Karpas-422 (cell line): Measurements from ENCODE around the gene DECR2. TPM values are rescaled to one million over a fixed set of nuclear protein-coding genes. Genes with fewer than 3 reads are reported as not detected.
"Not testable (repeated sequence)": the region's sequence is repeated elsewhere in the genome, so short reads cannot be mapped to it uniquely, and the experiment has no call there.

Source experiments
- DNase-seq: peaks from one replicate; pipeline ENCODE4 v3.0.0-alpha.2; 2015
- H2AFZ ChIP-seq: fragments of 200-600 bp; sonication (generic); 2 replicates; pipeline ENCODE4 v1.6.1; 2014; ENCODE audit warnings: antibody characterized with exemption, low read length, mixed read lengths
- H3K27ac ChIP-seq: fragments of 200-600 bp; sonication (generic); 2 replicates; pipeline ENCODE4 v1.5.1; 2014; ENCODE audit warnings: mild to moderate bottlenecking, low read length, moderate library complexity
- H3K27me3 ChIP-seq: fragments of 200-600 bp; sonication (generic); 2 replicates; pipeline ENCODE4 v1.6.1; 2014; ENCODE audit warnings: low read length, mixed read lengths
- H3K36me3 ChIP-seq: fragments of 200-600 bp; sonication (generic); 2 replicates; pipeline ENCODE4 v1.6.1; 2014; ENCODE audit warnings: low read length, mixed read lengths; ENCODE audit not compliant: insufficient read depth
- H3K4me1 ChIP-seq: fragments of 200-600 bp; sonication (generic); 2 replicates; pipeline ENCODE4 v1.6.1; 2014; ENCODE audit warnings: mild to moderate bottlenecking, low read length, mixed read lengths
- H3K4me2 ChIP-seq: fragments of 200-600 bp; sonication (generic); 2 replicates; pipeline ENCODE4 v1.6.1; 2014; ENCODE audit warnings: low read length, low read depth, mild to moderate bottlenecking; ENCODE audit not compliant: poor library complexity, severe bottlenecking
- H3K4me3 ChIP-seq: fragments of 200-600 bp; sonication (generic); 2 replicates; pipeline ENCODE4 v1.5.1; 2014; ENCODE audit warnings: mild to moderate bottlenecking, antibody characterized with exemption, low read length, mixed read lengths
- H3K79me2 ChIP-seq: fragments of 200-600 bp; sonication (generic); 2 replicates; pipeline ENCODE4 v1.6.1; 2014; ENCODE audit warnings: mild to moderate bottlenecking, low read length, mixed read lengths
- H3K9ac ChIP-seq: fragments of 200-600 bp; sonication (generic); 2 replicates; pipeline ENCODE4 v1.6.0; 2014; ENCODE audit warnings: low read length
- H3K9me2 ChIP-seq: fragments of 200-600 bp; sonication (generic), shearing (Covaris generic); replicated peaks from 2 replicates; pipeline ENCODE4 v1.6.0; 2014; ENCODE audit warnings: mild to moderate bottlenecking, low read length, moderate library complexity; ENCODE audit not compliant: insufficient read depth
- H3K9me3 ChIP-seq: fragments of 300-700, 200-600 bp; sonication (generic); 2 replicates; pipeline ENCODE4 v1.6.1; 2014; ENCODE audit warnings: low read length, mixed read lengths
- H4K20me1 ChIP-seq: fragments of 200-600 bp; sonication (generic); 2 replicates; pipeline ENCODE4 v1.6.1; 2014; ENCODE audit warnings: mild to moderate bottlenecking, antibody characterized with exemption, low read length, low read depth; ENCODE audit not compliant: insufficient read depth
- total RNA-seq: library from RNA; depleted of rRNA; stranded (reverse); fragments of >200 nt; shearing (Covaris generic); gene quantifications from 2 replicates; pipeline ENCODE4 v1.2.3, GENCODE V29; 2014; ENCODE audit warnings: low replicate concordance

DECR2 gene
- total RNA-seq, 1 experiment from 2014 or later: 5.3 TPM

DNA sequence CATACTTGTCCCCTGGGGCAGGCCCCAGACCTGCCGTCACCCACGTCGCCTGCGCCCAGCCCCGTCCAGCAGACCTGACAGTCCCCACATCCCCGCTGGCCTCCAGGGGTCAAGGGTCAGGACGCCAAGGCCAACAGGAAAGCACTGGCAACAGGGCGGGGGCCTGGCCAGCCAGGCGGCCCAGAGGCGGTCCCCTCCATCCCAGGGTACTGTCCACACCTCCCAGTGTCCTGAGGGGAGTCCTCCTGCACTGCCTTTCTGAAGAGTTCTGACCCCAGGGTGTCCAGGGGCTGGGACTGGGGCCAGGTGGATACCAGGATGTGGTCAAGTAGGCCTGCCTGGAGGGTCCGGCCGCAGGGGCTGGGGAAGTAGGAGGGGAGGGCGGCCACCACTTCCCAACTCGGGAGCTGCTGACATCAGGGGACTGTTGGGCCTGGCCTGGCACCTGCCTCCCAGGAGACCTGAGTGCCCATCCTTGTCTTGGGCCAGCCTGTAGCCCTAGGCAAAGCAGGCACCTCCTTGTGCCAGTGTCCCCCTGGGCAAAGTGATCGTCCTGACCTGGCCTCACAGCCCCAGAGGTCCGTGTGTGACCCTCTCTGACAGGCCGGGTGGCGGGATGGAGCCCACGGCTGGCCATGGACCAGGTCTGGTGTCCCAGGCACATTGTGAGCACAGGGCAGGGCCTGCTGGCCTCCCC is 42.5 kb upstream of the DECR2 start:
- Histone ChIP-seq H3K27ac (no peak overlapping the region), H4K20me1 (peaks cover 5% of the 10 kb centered on the region; the same call in 1 of the 2 replicates), H2AFZ (no peak overlapping the region), H3K9ac (no peak overlapping the region), H3K79me2 (no peaks in the 10 kb centered on the region), H3K4me3 (no peak overlapping the region), H3K9me2 (no peaks in the 10 kb centered on the region), H3K4me2 (no peak overlapping the region), H3K9me3 (no peaks in the 10 kb centered on the region), H3K27me3 (no peaks in the 10 kb centered on the region), H3K36me3 (no peaks in the 10 kb centered on the region), H3K4me1 (peaks cover 8% of the 10 kb centered on the region; the same call in 1 of the 2 replicates)
- no peak for DNase-seq

DNA sequence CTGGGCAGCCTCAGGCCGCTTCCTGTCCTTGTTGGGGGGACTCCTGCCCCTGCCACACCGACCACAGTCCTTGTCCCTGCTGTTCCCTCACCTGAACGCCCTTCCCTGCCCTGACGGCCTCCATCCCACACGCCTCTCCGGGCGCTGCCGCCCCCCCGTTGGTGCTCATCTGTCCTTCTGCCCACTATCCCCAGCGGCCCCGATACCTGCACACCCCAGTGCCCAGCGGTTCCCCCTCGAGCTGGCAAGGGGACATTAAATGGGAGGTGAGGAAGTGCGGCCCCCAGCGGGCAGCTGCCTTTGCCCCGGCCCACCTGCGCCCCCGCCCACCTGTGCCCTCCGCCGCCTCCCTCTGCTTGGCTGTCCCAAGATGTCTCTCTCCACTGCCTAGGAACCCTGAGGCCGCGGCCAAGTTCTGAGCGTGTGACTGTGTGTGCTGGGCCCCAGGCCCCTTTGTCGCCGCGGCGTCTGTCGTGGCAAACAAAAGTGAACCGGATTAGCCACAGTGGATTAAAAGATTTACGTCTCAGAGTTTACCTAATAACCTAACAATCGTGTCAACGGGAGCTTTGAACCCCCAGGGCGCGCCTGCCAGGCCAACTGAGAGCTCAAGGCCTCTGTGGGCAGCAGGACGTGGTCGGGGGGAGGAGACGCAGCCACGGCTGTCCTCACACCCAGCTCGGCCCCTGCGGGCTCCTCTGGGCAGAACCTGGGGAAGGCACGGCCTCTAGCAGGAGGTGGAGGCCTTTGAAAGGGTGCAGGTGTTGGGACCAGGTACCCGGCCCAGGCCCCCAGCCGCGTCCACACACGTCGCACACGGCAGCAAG is 41.6 kb upstream of the DECR2 start:
- no peak overlapping the region for H3K9ac ChIP-seq

DNA sequence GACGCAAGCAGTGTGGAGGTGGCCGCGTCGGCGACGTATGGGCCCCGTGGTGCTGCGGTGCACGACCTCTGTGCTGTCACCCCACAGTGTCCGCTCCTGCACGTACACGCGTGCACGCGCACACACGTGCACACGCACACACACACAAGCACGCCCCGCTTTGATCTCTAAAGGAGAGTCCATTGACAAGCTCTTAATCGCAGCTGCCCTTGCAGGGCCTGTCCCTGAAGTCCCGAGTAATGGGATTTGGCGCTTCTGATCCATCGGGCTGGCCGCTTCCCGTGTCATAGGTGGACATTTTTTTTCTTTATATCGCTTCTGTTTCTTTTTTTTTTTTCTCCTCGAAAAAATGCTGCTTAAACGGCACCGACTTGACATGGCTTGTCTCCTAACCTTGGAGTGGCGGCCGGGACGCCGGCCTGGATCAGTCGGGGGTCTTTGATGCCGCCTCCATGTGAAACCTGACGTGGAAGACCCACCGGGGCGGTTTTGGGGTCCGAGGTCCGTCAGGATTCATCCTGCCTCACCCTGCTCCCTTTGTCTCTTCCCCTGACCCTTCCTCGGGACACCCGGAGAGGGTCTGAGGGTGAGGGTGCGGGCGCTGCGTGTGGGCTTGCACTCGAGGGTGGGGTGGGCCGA is 40.9 kb upstream of the DECR2 start:
- H4K20me1 ChIP-seq: peaks cover 5% of the 10 kb centered on the region; the same call in 1 of the 2 replicates
- H3K36me3 ChIP-seq: no peaks in the 10 kb centered on the region
- H3K4me2 ChIP-seq: no peak overlapping the region
- H3K27me3 ChIP-seq: no peaks in the 10 kb centered on the region
- H3K4me3 ChIP-seq: no peak overlapping the region
- H3K9me2 ChIP-seq: no peaks in the 10 kb centered on the region
- no peaks in the 10 kb centered on the region for H3K79me2 ChIP-seq
- no peak for DNase-seq
- no peak overlapping the region for H2AFZ ChIP-seq
- no peaks in the 10 kb centered on the region for H3K9me3 ChIP-seq
- H3K27ac ChIP-seq: no peak overlapping the region
- no peak overlapping the region for H3K9ac ChIP-seq
- H3K4me1 ChIP-seq: peaks cover 8% of the 10 kb centered on the region; the same call in 1 of the 2 replicates

More for the DNA sequence above, 41.6 kb upstream of the DECR2 start:
- Histone ChIP-seq H3K9me3 (no peaks in the 10 kb centered on the region), H3K36me3 (no peaks in the 10 kb centered on the region), H3K9me2 (no peaks in the 10 kb centered on the region), H3K27me3 (no peaks in the 10 kb centered on the region), H4K20me1 (peaks cover 5% of the 10 kb centered on the region; the same call in 1 of the 2 replicates), H3K79me2 (no peaks in the 10 kb centered on the region), H3K27ac (no peak overlapping the region), H2AFZ (no peak overlapping the region), H3K4me3 (no peak overlapping the region), H3K4me2 (no peak overlapping the region), H3K4me1 (peaks cover 8% of the 10 kb centered on the region; the same call in 1 of the 2 replicates)
- DNase-seq: no peak

DNA sequence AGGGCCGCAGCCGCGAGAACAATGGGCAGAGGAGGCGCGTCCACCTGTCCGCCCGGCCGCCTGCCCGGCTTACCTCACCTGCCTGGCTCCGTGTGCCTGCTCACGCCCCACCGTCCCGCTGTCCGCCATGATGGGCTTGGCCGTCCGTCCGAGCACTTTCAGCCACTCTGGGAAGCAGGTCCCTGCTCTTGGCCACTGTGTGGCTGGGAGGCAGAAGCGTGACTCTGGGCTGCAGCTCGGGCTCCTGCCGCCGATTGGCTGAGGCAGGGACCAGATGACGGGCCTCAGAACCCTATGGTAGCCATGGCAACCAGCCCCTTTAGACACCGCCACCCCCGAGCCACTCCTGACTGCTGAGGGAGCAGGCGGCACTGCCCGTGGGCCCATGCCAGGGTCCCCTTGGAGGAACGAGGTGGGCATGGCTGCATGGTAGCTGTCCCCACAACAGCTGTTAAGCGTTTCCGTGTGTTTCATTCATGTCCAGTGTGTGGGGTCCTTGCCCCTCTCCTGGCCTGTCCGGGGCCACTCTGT is 40.3 kb upstream of the DECR2 start:
- H4K20me1 ChIP-seq: peaks cover 5% of the 10 kb centered on the region; the same call in 1 of the 2 replicates
- no peak overlapping the region for H3K9ac ChIP-seq
- no peaks in the 10 kb centered on the region for H3K9me2 ChIP-seq
- no peak overlapping the region for H3K4me3 ChIP-seq
- H3K27me3 ChIP-seq: no peaks in the 10 kb centered on the region
- no peaks in the 10 kb centered on the region for H3K79me2 ChIP-seq
- H3K9me3 ChIP-seq: no peaks in the 10 kb centered on the region
- DNase-seq: peak; percentile 66
- no peak overlapping the region for H3K27ac ChIP-seq
- H2AFZ ChIP-seq: no peak overlapping the region
- H3K36me3 ChIP-seq: no peaks in the 10 kb centered on the region
- H3K4me1 ChIP-seq: peaks cover 13% of the 10 kb centered on the region
- H3K4me2 ChIP-seq: peak overlapping the region; percentile 22

DNA sequence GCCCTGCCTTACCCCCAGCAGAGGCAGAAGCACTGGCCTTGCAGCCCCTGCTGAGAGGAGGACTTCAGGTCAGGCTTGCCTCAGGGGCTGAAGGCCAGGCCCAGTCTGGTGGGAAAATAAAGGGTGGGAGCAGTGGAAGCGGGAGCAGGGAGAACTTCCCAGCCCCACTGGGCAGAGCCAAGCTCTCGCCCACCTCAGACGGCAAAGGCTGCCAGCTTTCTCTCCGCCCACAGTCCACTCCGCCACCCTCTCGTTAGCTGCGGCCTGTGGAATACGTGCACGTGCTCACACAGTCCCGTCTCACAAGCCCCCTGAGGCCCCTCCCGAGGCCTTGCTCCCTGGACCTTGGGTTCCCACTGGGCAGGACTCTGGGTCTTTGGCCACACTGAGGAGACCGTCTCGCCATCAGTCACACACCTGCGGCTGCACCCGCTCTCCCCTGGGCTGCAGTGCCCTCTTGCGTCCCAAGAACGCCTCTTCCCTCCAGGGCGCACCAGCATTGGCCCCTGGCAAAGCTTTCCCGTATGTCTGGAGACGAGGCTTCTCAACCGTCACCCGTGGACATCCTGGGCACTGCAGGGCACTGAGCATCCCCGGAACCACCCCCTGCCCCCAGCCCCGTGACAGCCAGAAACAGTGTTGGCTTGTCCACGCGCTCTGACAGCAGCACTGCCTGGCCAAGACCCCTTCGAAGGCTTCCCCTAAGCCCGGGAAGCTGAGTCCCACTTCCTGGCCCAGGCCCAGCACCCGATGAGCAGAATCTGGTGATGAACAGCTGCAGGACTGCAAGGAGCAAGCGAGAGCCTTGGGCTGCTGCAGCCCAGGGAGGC is 39.6 kb upstream of the DECR2 start:
- H3K27ac ChIP-seq: no peak overlapping the region
- no peaks in the 10 kb centered on the region for H3K27me3 ChIP-seq
- H3K4me1 ChIP-seq: peaks cover 17% of the 10 kb centered on the region
- peak overlapping the region; percentile 31 for H3K4me2 ChIP-seq
- H3K36me3 ChIP-seq: no peaks in the 10 kb centered on the region
- no peaks in the 10 kb centered on the region for H3K79me2 ChIP-seq
- DNase-seq: peak; percentile 93
- H3K9ac ChIP-seq: no peak overlapping the region
- no peak overlapping the region for H3K4me3 ChIP-seq
- peaks cover 5% of the 10 kb centered on the region; the same call in 1 of the 2 replicates for H4K20me1 ChIP-seq
- H3K9me3 ChIP-seq: no peaks in the 10 kb centered on the region
- no peaks in the 10 kb centered on the region for H3K9me2 ChIP-seq
- H2AFZ ChIP-seq: no peak overlapping the region

DNA sequence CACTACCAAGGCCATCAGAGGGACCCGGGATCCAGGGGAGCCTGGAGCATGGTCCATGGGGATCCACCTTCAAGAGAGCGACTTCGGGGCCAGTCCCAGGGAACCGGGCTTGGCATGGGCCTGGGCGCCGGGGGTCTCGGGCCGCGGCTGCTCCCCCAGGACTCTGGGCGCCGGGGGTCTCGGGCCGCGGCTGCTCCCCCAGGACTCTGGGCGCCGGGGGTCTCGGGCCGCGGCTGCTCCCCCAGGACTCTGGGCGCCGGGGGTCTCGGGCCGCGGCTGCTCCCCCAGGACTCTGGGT is 39.0 kb upstream of the DECR2 start:
- not testable (repeated sequence) for H3K27me3 ChIP-seq, H3K36me3 ChIP-seq, H3K79me2 ChIP-seq, H3K9ac ChIP-seq, H3K9me3 ChIP-seq, H3K27ac ChIP-seq, H3K4me3 ChIP-seq, DNase-seq, H4K20me1 ChIP-seq, H2AFZ ChIP-seq, H3K9me2 ChIP-seq
- peak overlapping the region; percentile 31 for H3K4me2 ChIP-seq
- peaks cover 17% of the 10 kb centered on the region for H3K4me1 ChIP-seq

DNA sequence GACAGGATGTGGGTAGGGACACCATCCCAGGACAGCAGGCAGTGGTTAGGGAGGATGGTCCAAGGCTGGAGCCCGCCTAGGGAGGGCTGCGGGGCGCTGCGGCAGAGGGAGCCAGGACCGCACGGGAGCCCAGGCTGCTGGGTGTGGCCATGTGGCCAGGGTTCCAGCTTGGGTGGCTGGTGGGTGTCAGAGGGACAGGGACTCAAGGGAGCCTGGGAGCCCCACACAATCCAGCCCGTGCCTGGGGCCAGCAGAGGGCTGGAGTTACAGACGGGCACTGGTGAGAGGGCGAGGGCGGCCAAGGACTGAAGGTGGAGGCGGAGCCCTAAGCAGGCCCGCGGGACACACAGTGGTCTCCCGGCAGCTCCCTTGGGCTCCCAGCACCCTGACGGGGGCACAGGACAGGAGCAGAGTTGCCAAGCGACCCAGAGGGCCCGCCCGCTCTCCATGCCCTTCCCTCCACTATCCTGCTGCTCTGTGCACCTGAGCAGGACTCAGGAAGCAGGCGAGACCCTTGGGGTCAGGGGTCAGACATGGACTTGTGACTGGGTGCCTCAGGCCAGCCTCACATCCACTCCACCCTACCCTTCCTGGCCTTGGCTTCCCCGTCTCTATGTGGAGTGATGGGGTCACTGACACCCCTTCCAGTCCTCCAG is 38.4 kb upstream of the DECR2 start:
- 0 out of 2 replicates have a peak, but pooled peaks cover 3% of the 10 kb centered on the region for H3K36me3 ChIP-seq
- peaks cover 5% of the 10 kb centered on the region; the same call in 1 of the 2 replicates for H4K20me1 ChIP-seq
- H3K9me3 ChIP-seq: no peaks in the 10 kb centered on the region
- H3K4me2 ChIP-seq: no peak overlapping the region
- H2AFZ ChIP-seq: no peak overlapping the region
- no peak overlapping the region for H3K9ac ChIP-seq
- no peak for DNase-seq
- no peak overlapping the region for H3K27ac ChIP-seq
- H3K4me1 ChIP-seq: peaks cover 17% of the 10 kb centered on the region
- H3K79me2 ChIP-seq: no peaks in the 10 kb centered on the region
- H3K9me2 ChIP-seq: no peaks in the 10 kb centered on the region
- H3K4me3 ChIP-seq: no peak overlapping the region
- H3K27me3 ChIP-seq: no peaks in the 10 kb centered on the region
